Stomach (tissue), 4 donors: ENCODE measurements around the gene ISCA2.

Experiments
- EP300 ChIP-seq: sonication (generic); formaldehyde crosslinking; IDR thresholded peaks from one replicate; pipeline ENCODE4 v1.6.1; 2017; ENCODE audit warnings: antibody characterized with exemption
- POLR2A ChIP-seq, 4 donors: fragments of 450-650 bp; IDR thresholded peaks; one replicate each; pipeline ENCODE4 v1.6.1; 2016; ENCODE audit warnings: antibody characterized with exemption in 4 of 4, control low read depth in 2 of 4, mild to moderate bottlenecking in 1 of 4, moderate library complexity in 1 of 4
- TF ChIP-seq, protein P1 (sequence below), 7 experiments: fragments of 450-650 bp in 4 of 7; fragments of 200-600 bp in 3 of 7; sonication (generic) in 3 of 7; IDR thresholded peaks; one replicate each; pipeline ENCODE4 v1.5.1; 2016 to 2019; ENCODE audit warnings: antibody characterized with exemption in 7 of 7, control low read depth in 2 of 7, mild to moderate bottlenecking in 1 of 7

- TF ChIP-seq, protein P1, sequence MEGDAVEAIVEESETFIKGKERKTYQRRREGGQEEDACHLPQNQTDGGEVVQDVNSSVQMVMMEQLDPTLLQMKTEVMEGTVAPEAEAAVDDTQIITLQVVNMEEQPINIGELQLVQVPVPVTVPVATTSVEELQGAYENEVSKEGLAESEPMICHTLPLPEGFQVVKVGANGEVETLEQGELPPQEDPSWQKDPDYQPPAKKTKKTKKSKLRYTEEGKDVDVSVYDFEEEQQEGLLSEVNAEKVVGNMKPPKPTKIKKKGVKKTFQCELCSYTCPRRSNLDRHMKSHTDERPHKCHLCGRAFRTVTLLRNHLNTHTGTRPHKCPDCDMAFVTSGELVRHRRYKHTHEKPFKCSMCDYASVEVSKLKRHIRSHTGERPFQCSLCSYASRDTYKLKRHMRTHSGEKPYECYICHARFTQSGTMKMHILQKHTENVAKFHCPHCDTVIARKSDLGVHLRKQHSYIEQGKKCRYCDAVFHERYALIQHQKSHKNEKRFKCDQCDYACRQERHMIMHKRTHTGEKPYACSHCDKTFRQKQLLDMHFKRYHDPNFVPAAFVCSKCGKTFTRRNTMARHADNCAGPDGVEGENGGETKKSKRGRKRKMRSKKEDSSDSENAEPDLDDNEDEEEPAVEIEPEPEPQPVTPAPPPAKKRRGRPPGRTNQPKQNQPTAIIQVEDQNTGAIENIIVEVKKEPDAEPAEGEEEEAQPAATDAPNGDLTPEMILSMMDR (IDR thresholded peaks at IDR 0.05) = no peak
- no peak for TF ChIP-seq POLR2A (IDR thresholded peaks at IDR 0.05)
- no peak for TF ChIP-seq EP300
Measured at GRCh38 chr14:74532246-74532645, 38.7 kb downstream of the ISCA2 start.
